ENCODE results near the gene POLR2E.

Gene POLR2E

GRCh38 chr19:1094978-1095701 lies at the start of gene POLR2E:
TSS of gene POLR2E (minus strand) at chr19:1095375. CDS start at chr19:1095315, 60 bp downstream.
- Histone ChIP-seq H3K27ac (ENCODE audit: low read depth, low read length) (peak within 1 kb of the TSS; percentile 25), H3K4me1 (ENCODE audit: control insufficient read depth, insufficient read depth, low read length) (peaks cover 6% of the 10 kb centered on the region), H3K36me3 (ENCODE audit: control insufficient read depth, insufficient read depth, low read length) (peaks cover 7% of the 10 kb centered on the region), H3K9ac (ENCODE audit: low read length) (peak within 1 kb of the TSS; percentile 75), H3K27me3 (ENCODE audit: control insufficient read depth, insufficient read depth, low read length) (no peaks in the 10 kb centered on the region), H3K4me3 (ENCODE audit: low read length) (peak within 1 kb of the TSS; percentile 90)

- H3K4me1 ChIP-seq (ENCODE audit: control insufficient read depth, insufficient read depth, low read length): no peaks in the 10 kb centered on the region
- H3K27me3 ChIP-seq (ENCODE audit: control insufficient read depth, insufficient read depth, low read length): no peaks in the 10 kb centered on the region
- no peak overlapping the region for H3K27ac ChIP-seq (ENCODE audit: low read depth, low read length)
- H3K9ac ChIP-seq (ENCODE audit: low read length): no peak overlapping the region
- H3K4me3 ChIP-seq (ENCODE audit: low read length): no peak overlapping the region
- H3K36me3 ChIP-seq (ENCODE audit: control insufficient read depth, insufficient read depth, low read length): peaks cover 12% of the 10 kb centered on the region
Observed at GRCh38 chr19:1144741-1145140, 49.6 kb upstream of the POLR2E start.

- H3K4me3 ChIP-seq (ENCODE audit: low read length): no peak overlapping the region
- H3K4me1 ChIP-seq (ENCODE audit: control insufficient read depth, insufficient read depth, low read length): no peaks in the 10 kb centered on the region
- H3K9ac ChIP-seq (ENCODE audit: low read length): no peak overlapping the region
- H3K36me3 ChIP-seq (ENCODE audit: control insufficient read depth, insufficient read depth, low read length): peaks cover 12% of the 10 kb centered on the region
- no peaks in the 10 kb centered on the region for H3K27me3 ChIP-seq (ENCODE audit: control insufficient read depth, insufficient read depth, low read length)
- H3K27ac ChIP-seq (ENCODE audit: low read depth, low read length): no peak overlapping the region
Observed at GRCh38 chr19:1143828-1144399, 48.7 kb upstream of the POLR2E start.

GRCh38 chr19:1141944-1142343 lies 46.8 kb upstream of the POLR2E start:
- H3K36me3 ChIP-seq (ENCODE audit: control insufficient read depth, insufficient read depth, low read length): peaks cover 12% of the 10 kb centered on the region
- H3K27me3 ChIP-seq (ENCODE audit: control insufficient read depth, insufficient read depth, low read length): no peaks in the 10 kb centered on the region
- H3K27ac ChIP-seq (ENCODE audit: low read depth, low read length): no peak overlapping the region
- H3K4me1 ChIP-seq (ENCODE audit: control insufficient read depth, insufficient read depth, low read length): no peaks in the 10 kb centered on the region
- H3K4me3 ChIP-seq (ENCODE audit: low read length): no peak overlapping the region
- no peak overlapping the region for H3K9ac ChIP-seq (ENCODE audit: low read length)

- Histone ChIP-seq H3K27me3 (ENCODE audit: control insufficient read depth, insufficient read depth, low read length) (no peaks in the 10 kb centered on the region), H3K4me3 (ENCODE audit: low read length) (no peak overlapping the region), H3K36me3 (ENCODE audit: control insufficient read depth, insufficient read depth, low read length) (peaks cover 7% of the 10 kb centered on the region), H3K4me1 (ENCODE audit: control insufficient read depth, insufficient read depth, low read length) (no peaks in the 10 kb centered on the region), H3K27ac (ENCODE audit: low read depth, low read length) (no peak overlapping the region), H3K9ac (ENCODE audit: low read length) (no peak overlapping the region)
Observed at GRCh38 chr19:1140272-1141027, 45.3 kb upstream of the POLR2E start.

GRCh38 chr19:1139126-1139525 lies 44.0 kb upstream of the POLR2E start:
- Histone ChIP-seq H3K4me1 (ENCODE audit: control insufficient read depth, insufficient read depth, low read length) (no peaks in the 10 kb centered on the region), H3K9ac (ENCODE audit: low read length) (no peak overlapping the region), H3K36me3 (ENCODE audit: control insufficient read depth, insufficient read depth, low read length) (peaks cover 7% of the 10 kb centered on the region), H3K27ac (ENCODE audit: low read depth, low read length) (no peak overlapping the region), H3K4me3 (ENCODE audit: low read length) (no peak overlapping the region), H3K27me3 (ENCODE audit: control insufficient read depth, insufficient read depth, low read length) (no peaks in the 10 kb centered on the region)

- Histone ChIP-seq H3K4me3 (ENCODE audit: low read length) (no peak overlapping the region), H3K36me3 (ENCODE audit: control insufficient read depth, insufficient read depth, low read length) (peaks cover 2% of the 10 kb centered on the region), H3K27me3 (ENCODE audit: control insufficient read depth, insufficient read depth, low read length) (no peaks in the 10 kb centered on the region), H3K4me1 (ENCODE audit: control insufficient read depth, insufficient read depth, low read length) (no peaks in the 10 kb centered on the region), H3K9ac (ENCODE audit: low read length) (no peak overlapping the region), H3K27ac (ENCODE audit: low read depth, low read length) (no peak overlapping the region)
Observed at GRCh38 chr19:1138121-1138520, 42.9 kb upstream of the POLR2E start.

GRCh38 chr19:1136621-1137317 lies 41.6 kb upstream of the POLR2E start:
- H3K4me3 ChIP-seq (ENCODE audit: low read length): no peak overlapping the region
- H3K27ac ChIP-seq (ENCODE audit: low read depth, low read length): no peak overlapping the region
- H3K4me1 ChIP-seq (ENCODE audit: control insufficient read depth, insufficient read depth, low read length): peaks cover 4% of the 10 kb centered on the region
- peaks cover 2% of the 10 kb centered on the region for H3K36me3 ChIP-seq (ENCODE audit: control insufficient read depth, insufficient read depth, low read length)
- H3K27me3 ChIP-seq (ENCODE audit: control insufficient read depth, insufficient read depth, low read length): no peaks in the 10 kb centered on the region
- H3K9ac ChIP-seq (ENCODE audit: low read length): no peak overlapping the region

GRCh38 chr19:1136201-1136600 lies 41.0 kb upstream of the POLR2E start:
- no peaks in the 10 kb centered on the region for H3K27me3 ChIP-seq (ENCODE audit: control insufficient read depth, insufficient read depth, low read length)
- peaks cover 2% of the 10 kb centered on the region for H3K36me3 ChIP-seq (ENCODE audit: control insufficient read depth, insufficient read depth, low read length)
- no peak overlapping the region for H3K27ac ChIP-seq (ENCODE audit: low read depth, low read length)
- H3K4me1 ChIP-seq (ENCODE audit: control insufficient read depth, insufficient read depth, low read length): peaks cover 4% of the 10 kb centered on the region
- no peak overlapping the region for H3K9ac ChIP-seq (ENCODE audit: low read length)
- H3K4me3 ChIP-seq (ENCODE audit: low read length): no peak overlapping the region

GRCh38 chr19:1135454-1135853 lies 40.3 kb upstream of the POLR2E start:
- peak overlapping the region; percentile 18 for H3K27ac ChIP-seq (ENCODE audit: low read depth, low read length)
- no peak overlapping the region for H3K9ac ChIP-seq (ENCODE audit: low read length)
- no peaks in the 10 kb centered on the region for H3K27me3 ChIP-seq (ENCODE audit: control insufficient read depth, insufficient read depth, low read length)
- no peaks in the 10 kb centered on the region for H3K36me3 ChIP-seq (ENCODE audit: control insufficient read depth, insufficient read depth, low read length)
- H3K4me1 ChIP-seq (ENCODE audit: control insufficient read depth, insufficient read depth, low read length): peaks cover 4% of the 10 kb centered on the region
- no peak overlapping the region for H3K4me3 ChIP-seq (ENCODE audit: low read length)

GRCh38 chr19:1134431-1134830 lies 39.3 kb upstream of the POLR2E start:
- Histone ChIP-seq H3K9ac (ENCODE audit: low read length) (no peak overlapping the region), H3K36me3 (ENCODE audit: control insufficient read depth, insufficient read depth, low read length) (no peaks in the 10 kb centered on the region), H3K27ac (ENCODE audit: low read depth, low read length) (no peak overlapping the region), H3K27me3 (ENCODE audit: control insufficient read depth, insufficient read depth, low read length) (no peaks in the 10 kb centered on the region), H3K4me1 (ENCODE audit: control insufficient read depth, insufficient read depth, low read length) (peaks cover 4% of the 10 kb centered on the region), H3K4me3 (ENCODE audit: low read length) (no peak overlapping the region)

- H3K27ac ChIP-seq (ENCODE audit: low read depth, low read length): no peak overlapping the region
- no peak overlapping the region for H3K9ac ChIP-seq (ENCODE audit: low read length)
Observed at GRCh38 chr19:1133471-1133929, 38.3 kb upstream of the POLR2E start.

More at GRCh38 chr19:1133471-1133929, 38.3 kb upstream of the POLR2E start:
- Histone ChIP-seq H3K27me3 (ENCODE audit: control insufficient read depth, insufficient read depth, low read length) (no peaks in the 10 kb centered on the region), H3K4me1 (ENCODE audit: control insufficient read depth, insufficient read depth, low read length) (peaks cover 4% of the 10 kb centered on the region), H3K4me3 (ENCODE audit: low read length) (no peak overlapping the region), H3K36me3 (ENCODE audit: control insufficient read depth, insufficient read depth, low read length) (no peaks in the 10 kb centered on the region)

All from rectal smooth muscle tissue (tissue), 1 donor.